ENCODE data around the gene C19orf81.

DNA sequence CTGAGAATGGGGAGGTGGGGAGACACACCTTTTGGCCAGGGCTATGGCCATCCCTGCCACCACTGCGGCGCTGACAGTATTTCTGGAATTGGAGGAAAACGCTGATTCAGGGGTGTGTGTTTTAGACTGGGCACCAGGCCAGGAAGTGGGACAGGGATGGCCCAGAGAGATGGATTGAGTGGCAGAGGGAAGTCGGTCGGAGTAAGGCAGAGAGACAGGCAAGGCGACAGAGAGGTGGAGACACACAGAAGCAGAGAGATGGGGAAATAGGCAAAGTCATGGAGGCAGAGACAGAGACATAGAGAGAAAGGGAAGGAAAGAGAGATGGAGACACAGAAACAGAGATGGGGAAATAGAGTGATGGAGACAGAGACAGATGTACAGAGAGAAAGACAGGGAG is 4.1 kb upstream of the C19orf81 start:
- TF ChIP-seq POLR2A (IDR thresholded peaks at IDR 0.05; ENCODE audit: low read depth) (no peak), EP300 (IDR thresholded peaks at IDR 0.05) (no peak)
- TF ChIP-seq, protein P1, sequence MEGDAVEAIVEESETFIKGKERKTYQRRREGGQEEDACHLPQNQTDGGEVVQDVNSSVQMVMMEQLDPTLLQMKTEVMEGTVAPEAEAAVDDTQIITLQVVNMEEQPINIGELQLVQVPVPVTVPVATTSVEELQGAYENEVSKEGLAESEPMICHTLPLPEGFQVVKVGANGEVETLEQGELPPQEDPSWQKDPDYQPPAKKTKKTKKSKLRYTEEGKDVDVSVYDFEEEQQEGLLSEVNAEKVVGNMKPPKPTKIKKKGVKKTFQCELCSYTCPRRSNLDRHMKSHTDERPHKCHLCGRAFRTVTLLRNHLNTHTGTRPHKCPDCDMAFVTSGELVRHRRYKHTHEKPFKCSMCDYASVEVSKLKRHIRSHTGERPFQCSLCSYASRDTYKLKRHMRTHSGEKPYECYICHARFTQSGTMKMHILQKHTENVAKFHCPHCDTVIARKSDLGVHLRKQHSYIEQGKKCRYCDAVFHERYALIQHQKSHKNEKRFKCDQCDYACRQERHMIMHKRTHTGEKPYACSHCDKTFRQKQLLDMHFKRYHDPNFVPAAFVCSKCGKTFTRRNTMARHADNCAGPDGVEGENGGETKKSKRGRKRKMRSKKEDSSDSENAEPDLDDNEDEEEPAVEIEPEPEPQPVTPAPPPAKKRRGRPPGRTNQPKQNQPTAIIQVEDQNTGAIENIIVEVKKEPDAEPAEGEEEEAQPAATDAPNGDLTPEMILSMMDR (IDR thresholded peaks at IDR 0.05): no peak

Measured in esophagus muscularis mucosa (tissue), 4 donors.